Parathyroid adenoma (tissue), 2 donors: Measurements from ENCODE around the gene MRPL57.
"Not testable (repeated sequence)": the region's sequence is repeated elsewhere in the genome, so short reads cannot be mapped to it uniquely, and the experiment has no call there.

Experiments used
- H2AFZ ChIP-seq: fragments of 300-600 bp; sonication (generic); one replicate; pipeline ENCODE4 v1.7.0; 2017; ENCODE audit warnings: antibody characterized with exemption, mild to moderate bottlenecking
- H3K27ac ChIP-seq: fragments of 300-600 bp; sonication (generic); one replicate; pipeline ENCODE4 v1.7.0; 2017
- H3K27me3 ChIP-seq: fragments of 300-600 bp; sonication (generic); one replicate; pipeline ENCODE4 v1.7.0; 2017; ENCODE audit warnings: low read length; ENCODE audit not compliant: control insufficient read depth, insufficient read depth
- H3K36me3 ChIP-seq: fragments of 300-600 bp; sonication (generic); one replicate; pipeline ENCODE4 v1.7.0; 2017; ENCODE audit warnings: low read length; ENCODE audit not compliant: control insufficient read depth, insufficient read depth
- H3K4me1 ChIP-seq: fragments of 300-600 bp; sonication (generic); one replicate; pipeline ENCODE4 v1.7.0; 2017; ENCODE audit warnings: control low read depth
- H3K4me2 ChIP-seq: fragments of 300-600 bp; sonication (generic); one replicate; pipeline ENCODE4 v1.7.0; 2017; ENCODE audit warnings: low read length
- H3K4me3 ChIP-seq: fragments of 300-600 bp; sonication (generic); one replicate; pipeline ENCODE4 v1.7.0; 2017; ENCODE audit warnings: low read depth, low read length
- H3K79me2 ChIP-seq: fragments of 300-600 bp; sonication (generic); one replicate; pipeline ENCODE4 v1.7.0; 2017; ENCODE audit warnings: control low read depth
- H3K9ac ChIP-seq: fragments of 300-600 bp; sonication (generic); one replicate; pipeline ENCODE4 v1.7.0; 2017; ENCODE audit warnings: mild to moderate bottlenecking
- H3K9me3 ChIP-seq: fragments of 300-600 bp; sonication (generic); one replicate; pipeline ENCODE4 v1.7.0; 2017; ENCODE audit warnings: low read length; ENCODE audit not compliant: control insufficient read depth
- CTCF ChIP-seq: fragments of 300-600 bp; sonication (generic); IDR thresholded peaks from one replicate; pipeline ENCODE4 v1.7.0; 2017; ENCODE audit warnings: antibody characterized with exemption, mild to moderate bottlenecking
- donor health status: primary hyperparathyroidism.

Gene MRPL57

DNA sequence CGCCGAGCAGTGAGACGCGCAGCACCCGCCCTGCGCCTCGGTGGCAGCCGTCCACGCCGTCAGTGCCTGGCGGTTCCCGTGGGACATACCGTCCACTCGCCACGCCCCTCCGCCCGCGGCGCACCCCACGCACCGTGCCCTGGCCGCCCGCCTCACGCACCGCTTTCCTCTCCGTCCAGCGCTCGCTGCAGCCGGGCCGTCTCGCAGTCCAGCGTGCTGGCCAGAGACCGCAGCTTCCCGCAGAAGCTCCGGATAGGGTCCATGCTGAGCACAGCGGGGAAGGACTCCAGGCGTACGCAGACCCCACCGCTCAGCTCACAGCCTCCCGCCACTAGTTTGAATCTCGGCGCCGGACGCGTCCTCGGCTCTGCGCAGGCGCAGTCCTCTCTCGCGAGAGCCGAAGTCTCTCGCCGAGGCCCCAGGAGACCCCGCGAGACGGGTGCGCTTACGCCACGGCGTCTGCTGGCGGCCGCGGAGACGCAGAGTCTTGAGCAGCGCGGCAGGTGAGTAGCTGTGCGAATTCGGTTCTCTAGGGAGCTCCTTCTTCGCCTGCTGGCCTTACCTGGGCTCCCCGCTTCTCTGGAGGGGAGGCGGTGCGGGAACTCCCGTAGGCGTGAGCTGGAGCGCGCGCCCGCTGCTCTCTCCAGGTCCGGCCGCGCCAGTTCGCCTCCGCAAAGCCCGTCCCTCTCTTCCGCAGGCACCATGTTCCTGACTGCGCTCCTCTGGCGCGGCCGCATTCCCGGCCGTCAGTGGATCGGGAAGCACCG is at the start of gene MRPL57, which contains the start of gene SKA3:
MRPL57 (plus strand) TSS at position 444 of the 767 bp plus-strand sequence; CDS start at position 703, 259 bp downstream.
SKA3 (minus strand) TSS at position 338 of the 767 bp plus-strand sequence; CDS start at position 263, 75 bp downstream.
- peak within 1 kb of the TSS; percentile 94 for H2AFZ ChIP-seq
- H3K36me3 ChIP-seq, result no peaks in the 10 kb centered on the region
- H3K27me3 ChIP-seq, result no peaks in the 10 kb centered on the region
- H3K9ac ChIP-seq, result peak within 1 kb of the TSS; percentile 53
- peak within 1 kb of the TSS; percentile 66 for H3K4me2 ChIP-seq
- peak within 1 kb of the TSS; percentile 92 for H3K4me3 ChIP-seq
- no peaks in the 10 kb centered on the region for H3K79me2 ChIP-seq
- no peaks in the 10 kb centered on the region for H3K9me3 ChIP-seq
- H3K27ac ChIP-seq, result peak within 1 kb of the TSS; percentile 97
- TF ChIP-seq CTCF, result no peak
- no peaks in the 10 kb centered on the region for H3K4me1 ChIP-seq

DNA sequence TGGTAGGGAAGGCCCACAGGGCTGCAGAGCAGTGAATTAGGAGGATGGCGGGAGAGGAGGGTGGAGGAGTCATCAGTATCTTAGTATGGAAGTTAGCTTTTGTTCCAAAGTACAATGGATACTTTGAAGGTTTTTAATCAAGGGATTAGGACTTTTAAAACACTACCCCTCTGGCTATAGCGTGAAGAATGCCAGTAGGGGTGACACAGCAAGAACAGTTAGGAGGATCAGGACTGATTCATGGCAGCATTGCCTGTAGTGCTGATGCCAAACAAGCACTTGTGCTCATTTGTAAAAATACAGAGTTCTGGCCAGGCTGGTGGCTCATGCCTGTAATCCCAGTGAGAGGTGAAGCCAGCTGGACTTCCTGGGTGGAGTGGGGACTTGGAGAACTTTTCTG is 46.3 kb upstream of the MRPL57 start:
- no peaks in the 10 kb centered on the region for H3K27me3 ChIP-seq
- no peaks in the 10 kb centered on the region for H3K4me1 ChIP-seq
- TF ChIP-seq CTCF, result no peak
- H3K4me3 ChIP-seq, result no peak overlapping the region
- H2AFZ ChIP-seq, result no peak overlapping the region
- no peak overlapping the region for H3K9ac ChIP-seq
- no peaks in the 10 kb centered on the region for H3K9me3 ChIP-seq
- H3K36me3 ChIP-seq, result no peaks in the 10 kb centered on the region
- no peak overlapping the region for H3K4me2 ChIP-seq
- H3K79me2 ChIP-seq, result no peaks in the 10 kb centered on the region
- no peak overlapping the region for H3K27ac ChIP-seq

DNA sequence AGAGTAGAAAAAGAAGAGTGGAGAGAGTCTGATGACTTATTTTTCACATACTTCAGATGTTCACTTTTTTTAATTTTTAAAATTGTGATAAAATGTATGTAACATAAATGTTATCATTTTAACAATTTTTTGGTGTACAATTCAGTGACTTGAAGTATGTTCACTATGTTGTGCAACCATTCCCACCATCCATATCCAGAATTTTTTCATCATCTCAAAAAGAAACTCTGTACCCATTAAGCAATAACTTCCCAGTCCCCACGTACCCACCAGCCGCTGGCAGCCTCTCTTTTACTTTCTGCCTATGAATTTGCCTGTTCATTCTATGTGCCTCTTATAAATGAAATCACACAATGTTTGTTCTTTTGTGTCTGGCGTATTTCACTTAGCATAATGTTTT is 43.4 kb upstream of the MRPL57 start:
- no peak overlapping the region for H3K4me2 ChIP-seq
- H3K4me1 ChIP-seq, result no peaks in the 10 kb centered on the region
- no peaks in the 10 kb centered on the region for H3K27me3 ChIP-seq
- H3K27ac ChIP-seq, result no peak overlapping the region
- TF ChIP-seq CTCF, result no peak
- H3K36me3 ChIP-seq, result no peaks in the 10 kb centered on the region
- H3K79me2 ChIP-seq, result no peaks in the 10 kb centered on the region
- no peak overlapping the region for H2AFZ ChIP-seq
- no peak overlapping the region for H3K9ac ChIP-seq
- H3K9me3 ChIP-seq, result no peaks in the 10 kb centered on the region
- H3K4me3 ChIP-seq, result no peak overlapping the region

- Histone ChIP-seq H3K9ac (no peak overlapping the region), H3K4me2 (no peak overlapping the region), H3K4me1 (no peaks in the 10 kb centered on the region), H3K27ac (no peak overlapping the region), H3K36me3 (no peaks in the 10 kb centered on the region), H3K79me2 (no peaks in the 10 kb centered on the region), H3K9me3 (no peaks in the 10 kb centered on the region), H3K4me3 (no peak overlapping the region), H2AFZ (no peak overlapping the region), H3K27me3 (no peaks in the 10 kb centered on the region)
- TF ChIP-seq CTCF, result no peak
Observed at GRCh38 chr13:21134475-21134874, 42.0 kb upstream of the MRPL57 start.

GRCh38 chr13:21135833-21136232 is 40.6 kb upstream of the MRPL57 start:
- H3K4me1 ChIP-seq, H3K4me3 ChIP-seq, H3K9ac ChIP-seq, H3K9me3 ChIP-seq, H3K27me3 ChIP-seq, H3K27ac ChIP-seq, H3K4me2 ChIP-seq, H3K79me2 ChIP-seq, H3K36me3 ChIP-seq, H2AFZ ChIP-seq: not testable (repeated sequence)
